Bronchial epithelial cell (primary cell): ENCODE data around the gene CBFA2T2. TPM values are rescaled to one million over a fixed set of nuclear protein-coding genes. Genes with fewer than 3 reads are reported as not detected.
"Not testable (repeated sequence)": the region's sequence is repeated elsewhere in the genome, so short reads cannot be mapped to it uniquely, and the experiment has no call there.

ENCODE experiments used
- DNase-seq: peaks from one replicate; pipeline ENCODE4 v3.0.0-alpha.2; 2010; ENCODE audit warnings: low read depth
- FAIRE-seq: peaks from 2 replicates; lab custom pipeline; 2011; peaks lifted over from hg19 to GRCh38; lab: Jason Lieb, UNC
- H3K27me3 ChIP-seq: 2 replicates; pipeline ENCODE4 v1.5.1; 2011; ENCODE audit warnings: low read length; ENCODE audit not compliant: control insufficient read depth, insufficient read depth
- H3K36me3 ChIP-seq: 2 replicates; pipeline ENCODE4 v1.5.1; 2011; ENCODE audit warnings: low read length; ENCODE audit not compliant: control insufficient read depth, insufficient read depth
- H3K4me3 ChIP-seq: 2 replicates; pipeline ENCODE4 v1.5.1; 2011; ENCODE audit warnings: mild to moderate bottlenecking, low read depth, low read length, control low read depth
- total RNA-seq: library from RNA; depleted of rRNA; stranded (reverse); fragments of >200 nt; gene quantifications from 2 replicates; pipeline ENCODE4 v1.2.1, GENCODE V29; 2014
- TF ChIP-seq, protein P1 (sequence below): IDR thresholded peaks from 2 replicates; pipeline ENCODE4 v1.5.1; 2011; ENCODE audit warnings: mild to moderate bottlenecking, moderate library complexity, low read length, control low read depth, inconsistent platforms; ENCODE audit not compliant: insufficient read depth, severe bottlenecking

CBFA2T2 gene
- total RNA-seq, 1 donor from 2014 or later: 5.3 TPM

DNA sequence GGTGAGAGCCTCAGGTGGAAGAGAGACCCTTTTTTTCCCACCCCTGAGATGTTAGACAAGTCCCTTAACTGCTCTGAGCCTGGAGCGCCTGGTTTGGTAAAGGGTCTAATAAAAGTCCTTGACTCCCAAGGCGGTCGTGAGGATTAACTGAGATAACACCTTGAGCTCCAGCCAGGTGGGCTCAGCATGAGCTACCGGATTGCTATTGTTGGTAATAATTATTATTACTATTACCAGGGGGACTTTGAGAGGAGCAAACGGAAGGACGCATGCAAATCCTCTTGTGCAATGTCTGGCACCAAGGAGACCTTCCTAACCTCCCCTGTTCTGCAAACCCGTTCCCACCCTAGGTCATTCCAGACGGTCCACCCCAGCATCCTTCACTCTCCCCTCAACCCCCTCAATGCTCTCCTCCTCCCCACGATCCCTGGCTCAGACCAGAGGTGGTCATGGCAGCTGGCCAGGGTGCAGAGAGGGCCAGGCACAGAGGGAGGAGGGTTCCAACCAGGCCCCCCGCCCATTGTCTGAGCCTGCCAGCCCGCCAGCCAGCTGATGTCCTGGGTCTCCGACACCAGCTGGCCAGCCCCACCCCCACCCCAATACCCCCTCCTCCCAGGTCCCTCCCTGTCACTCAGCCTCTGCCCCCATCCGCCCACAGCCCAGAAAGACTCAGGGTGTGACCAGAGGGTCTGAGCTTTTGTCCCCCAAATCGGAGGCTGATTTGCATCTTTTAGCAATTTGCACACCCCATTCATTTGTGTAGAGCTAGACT lies 14.3 kb upstream of the CBFA2T2 start:
- H3K27me3 ChIP-seq: no peaks in the 10 kb centered on the region
- no peak overlapping the region for H3K4me3 ChIP-seq
- H3K36me3 ChIP-seq: no peaks in the 10 kb centered on the region
- TF ChIP-seq, protein P1, sequence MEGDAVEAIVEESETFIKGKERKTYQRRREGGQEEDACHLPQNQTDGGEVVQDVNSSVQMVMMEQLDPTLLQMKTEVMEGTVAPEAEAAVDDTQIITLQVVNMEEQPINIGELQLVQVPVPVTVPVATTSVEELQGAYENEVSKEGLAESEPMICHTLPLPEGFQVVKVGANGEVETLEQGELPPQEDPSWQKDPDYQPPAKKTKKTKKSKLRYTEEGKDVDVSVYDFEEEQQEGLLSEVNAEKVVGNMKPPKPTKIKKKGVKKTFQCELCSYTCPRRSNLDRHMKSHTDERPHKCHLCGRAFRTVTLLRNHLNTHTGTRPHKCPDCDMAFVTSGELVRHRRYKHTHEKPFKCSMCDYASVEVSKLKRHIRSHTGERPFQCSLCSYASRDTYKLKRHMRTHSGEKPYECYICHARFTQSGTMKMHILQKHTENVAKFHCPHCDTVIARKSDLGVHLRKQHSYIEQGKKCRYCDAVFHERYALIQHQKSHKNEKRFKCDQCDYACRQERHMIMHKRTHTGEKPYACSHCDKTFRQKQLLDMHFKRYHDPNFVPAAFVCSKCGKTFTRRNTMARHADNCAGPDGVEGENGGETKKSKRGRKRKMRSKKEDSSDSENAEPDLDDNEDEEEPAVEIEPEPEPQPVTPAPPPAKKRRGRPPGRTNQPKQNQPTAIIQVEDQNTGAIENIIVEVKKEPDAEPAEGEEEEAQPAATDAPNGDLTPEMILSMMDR: no peak
- DNase-seq: no peak
- FAIRE-seq: no peak

DNA sequence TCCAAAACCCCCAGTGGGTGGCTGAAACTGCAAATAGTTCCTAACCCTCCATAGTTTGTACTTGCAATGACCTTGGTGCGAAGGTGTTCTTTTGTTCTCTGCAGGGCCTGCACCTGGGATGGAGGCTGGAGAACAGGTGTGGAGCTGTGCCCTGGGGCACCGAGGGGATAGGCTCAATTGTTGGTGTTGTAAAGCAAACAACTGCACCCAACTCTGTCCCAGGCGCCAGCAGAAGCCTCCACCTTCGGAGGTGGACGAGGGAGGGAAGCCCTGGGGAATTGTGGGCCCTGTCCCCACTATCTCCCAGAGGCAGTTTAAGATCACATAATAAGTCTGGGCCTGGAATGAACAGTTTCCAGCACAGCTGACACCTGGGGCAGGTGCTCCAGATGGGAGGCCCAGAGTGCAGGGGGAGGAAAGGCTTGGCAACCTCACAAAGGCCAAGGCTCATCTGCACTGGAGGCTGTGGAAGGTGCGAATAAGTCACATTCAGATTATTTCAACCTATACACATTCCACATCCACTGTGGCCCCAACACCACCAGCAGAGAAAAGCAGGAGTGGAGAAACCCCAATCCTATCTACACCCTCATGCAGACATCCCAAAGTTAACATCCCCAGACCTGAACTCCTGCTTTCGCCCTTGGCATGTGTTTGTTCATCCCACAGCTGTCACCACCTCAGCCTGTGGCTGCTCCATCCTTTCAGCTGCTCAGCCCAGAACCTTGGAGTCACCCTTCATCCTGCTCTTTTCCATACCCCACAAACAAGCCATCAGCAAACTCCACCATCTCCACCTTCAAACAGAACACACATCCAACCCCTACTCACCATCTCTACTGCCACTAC lies 12.3 kb upstream of the CBFA2T2 start:
- Histone ChIP-seq H3K4me3 (no peak overlapping the region), H3K36me3 (no peaks in the 10 kb centered on the region), H3K27me3 (no peaks in the 10 kb centered on the region)
- TF ChIP-seq, protein P1: no peak
- FAIRE-seq (no peak), DNase-seq (no peak)

DNA sequence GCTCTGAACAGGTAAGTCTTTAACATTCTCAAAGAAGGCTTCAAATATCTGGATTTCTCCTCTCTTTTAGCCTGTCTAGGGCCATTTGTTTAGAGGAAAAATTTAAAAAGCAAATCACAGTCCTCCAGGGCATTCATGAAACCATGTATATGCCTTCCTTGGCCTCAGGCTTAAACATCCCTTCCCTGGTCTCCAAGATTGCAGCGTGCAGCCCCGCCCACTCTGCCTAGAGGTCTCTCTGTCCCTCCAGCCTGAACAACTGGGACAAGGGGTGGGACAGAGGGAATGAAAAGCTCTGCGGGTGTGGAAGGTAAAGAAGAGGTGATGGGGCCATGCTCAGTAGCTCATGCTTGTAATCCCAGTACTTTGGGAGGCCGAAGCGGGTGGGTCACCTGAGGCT lies 9.8 kb upstream of the CBFA2T2 start:
- Histone ChIP-seq H3K36me3 (no peaks in the 10 kb centered on the region), H3K4me3 (no peak overlapping the region), H3K27me3 (no peaks in the 10 kb centered on the region)
- TF ChIP-seq, protein P1: no peak
- DNase-seq: no peak
- no peak for FAIRE-seq

DNA sequence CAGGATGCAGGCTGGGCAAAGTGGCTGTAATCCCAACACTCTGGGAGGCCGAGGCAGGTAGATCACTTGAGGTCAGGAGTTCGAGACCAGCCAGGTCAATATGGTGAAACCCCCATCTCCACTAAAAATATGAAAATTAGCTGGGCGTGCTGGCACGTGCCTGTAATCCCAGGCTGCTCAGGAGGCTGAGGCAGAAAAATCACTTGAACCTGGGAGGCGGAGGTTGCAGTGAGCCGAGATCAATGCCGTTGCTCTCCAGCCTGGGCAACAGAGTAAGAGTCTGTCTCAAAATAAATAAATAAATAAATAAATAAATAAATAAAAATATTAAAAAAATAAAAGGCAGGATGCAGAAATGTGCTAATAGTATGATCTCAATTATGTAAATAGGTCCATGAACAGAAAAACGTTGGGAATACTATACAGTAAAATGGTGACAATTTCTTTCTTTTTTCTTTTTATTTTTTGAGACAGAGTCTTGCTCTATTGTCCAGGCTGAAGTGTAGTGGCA lies 8.4 kb upstream of the CBFA2T2 start:
- Histone ChIP-seq H3K4me3 (no peak overlapping the region), H3K27me3 (no peaks in the 10 kb centered on the region), H3K36me3 (no peaks in the 10 kb centered on the region)
- FAIRE-seq (no peak), DNase-seq (no peak)
- TF ChIP-seq, protein P1: no peak

DNA sequence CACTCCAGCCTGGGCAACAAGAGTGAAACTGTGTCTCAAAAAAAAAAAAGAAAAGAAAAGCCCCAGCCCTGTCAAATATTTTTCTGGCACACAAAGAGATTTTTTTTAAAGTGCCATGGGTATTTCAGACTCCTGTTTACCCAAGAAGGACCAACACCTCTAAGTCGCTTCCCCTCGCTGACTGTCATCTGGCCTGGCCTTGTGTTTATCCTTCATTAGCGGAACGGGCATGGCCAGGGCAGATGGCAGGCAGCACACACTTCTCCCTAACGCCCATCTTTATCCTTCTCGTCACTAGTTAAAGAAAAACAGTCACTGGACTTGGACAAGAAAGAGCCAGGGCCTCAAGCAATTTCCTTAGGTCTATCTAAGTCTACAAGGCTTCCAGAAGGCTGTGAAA lies 7.3 kb upstream of the CBFA2T2 start:
- H3K36me3 ChIP-seq: no peaks in the 10 kb centered on the region
- FAIRE-seq: no peak
- TF ChIP-seq, protein P1: no peak
- H3K4me3 ChIP-seq: no peak overlapping the region
- no peaks in the 10 kb centered on the region for H3K27me3 ChIP-seq
- no peak for DNase-seq

DNA sequence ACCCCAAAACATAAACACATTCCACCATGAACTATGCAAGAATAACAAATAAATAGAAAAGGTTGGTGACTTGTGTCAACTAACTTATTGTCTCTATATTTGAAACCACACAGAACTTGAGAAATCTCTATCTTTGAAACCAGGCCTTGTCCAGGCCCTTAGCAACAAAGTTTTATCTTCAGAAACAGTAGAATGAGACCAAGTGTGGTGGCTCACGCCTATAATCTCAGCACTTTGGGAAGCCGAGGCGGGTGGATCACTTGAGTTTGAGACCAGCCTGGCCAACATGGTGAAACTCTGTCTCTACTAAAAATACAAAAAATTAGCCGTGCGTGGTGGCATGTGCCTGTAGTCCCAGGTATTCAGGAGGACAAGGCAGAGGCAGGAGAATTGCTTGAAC lies 6.7 kb upstream of the CBFA2T2 start:
- not testable (repeated sequence) for H3K36me3 ChIP-seq, H3K4me3 ChIP-seq, FAIRE-seq, DNase-seq, H3K27me3 ChIP-seq
